Measurements from ENCODE around the gene DNM3.

Gene DNM3

GRCh38 chr1:172373864-172374263 is 532.6 kb downstream of the DNM3 start:
- no peak for TF ChIP-seq CTCF (IDR thresholded peaks at IDR 0.05; ENCODE audit: low read depth, low read length, missing control alignments)
- no peaks in the 10 kb centered on the region for H3K36me3 ChIP-seq (replicated peaks)
- no peak overlapping the region for H3K4me3 ChIP-seq (ENCODE audit: low read depth, low read length)
- DNase-seq, result peak; percentile 32
- H3K27me3 ChIP-seq (replicated peaks), result no peaks in the 10 kb centered on the region
- in situ Hi-C loops (cut with HindIII; ENCODE audit: low pct_ligation_motif_present, low sequenced_read_pairs), result no loop called here
- H3K27ac ChIP-seq, result no peak overlapping the region

GRCh38 chr1:172375211-172375631 is 533.9 kb downstream of the DNM3 start:
- Histone ChIP-seq H3K27me3 (replicated peaks) (no peaks in the 10 kb centered on the region), H3K36me3 (replicated peaks) (no peaks in the 10 kb centered on the region), H3K4me3 (ENCODE audit: low read depth, low read length) (no peak overlapping the region), H3K27ac (no peak overlapping the region)
- in situ Hi-C loops (cut with HindIII; ENCODE audit: low pct_ligation_motif_present, low sequenced_read_pairs), result no loop called here
- DNase-seq, result no peak
- TF ChIP-seq CTCF (IDR thresholded peaks at IDR 0.05; ENCODE audit: low read depth, low read length, missing control alignments), result no peak

- no peak overlapping the region for H3K27ac ChIP-seq
- TF ChIP-seq CTCF (IDR thresholded peaks at IDR 0.05; ENCODE audit: low read depth, low read length, missing control alignments), result no peak
- in situ Hi-C loops (cut with HindIII; ENCODE audit: low pct_ligation_motif_present, low sequenced_read_pairs), result no loop called here
- DNase-seq, result no peak
- H3K4me3 ChIP-seq (ENCODE audit: low read depth, low read length), result no peak overlapping the region
- no peaks in the 10 kb centered on the region for H3K36me3 ChIP-seq (replicated peaks)
- no peaks in the 10 kb centered on the region for H3K27me3 ChIP-seq (replicated peaks)
These were observed 535.1 kb downstream of the DNM3 start for GRCh38 chr1:172376431-172376830.

- Histone ChIP-seq H3K36me3 (replicated peaks) (no peaks in the 10 kb centered on the region), H3K27ac (no peak overlapping the region), H3K4me3 (ENCODE audit: low read depth, low read length) (no peak overlapping the region), H3K27me3 (replicated peaks) (no peaks in the 10 kb centered on the region)
- no peak for DNase-seq
- no peak for TF ChIP-seq CTCF (IDR thresholded peaks at IDR 0.05; ENCODE audit: low read depth, low read length, missing control alignments)
- in situ Hi-C loops (cut with HindIII; ENCODE audit: low pct_ligation_motif_present, low sequenced_read_pairs), result no loop called here
These were observed 536.3 kb downstream of the DNM3 start for GRCh38 chr1:172377565-172377964.

GRCh38 chr1:172378109-172378760 is 536.9 kb downstream of the DNM3 start:
- H3K4me3 ChIP-seq (ENCODE audit: low read depth, low read length), result no peak overlapping the region
- DNase-seq, result no peak
- TF ChIP-seq CTCF (IDR thresholded peaks at IDR 0.05; ENCODE audit: low read depth, low read length, missing control alignments), result no peak
- in situ Hi-C loops (cut with HindIII; ENCODE audit: low pct_ligation_motif_present, low sequenced_read_pairs), result no loop called here
- H3K36me3 ChIP-seq (replicated peaks), result no peaks in the 10 kb centered on the region
- no peak overlapping the region for H3K27ac ChIP-seq
- H3K27me3 ChIP-seq (replicated peaks), result no peaks in the 10 kb centered on the region

Data from brain microvascular endothelial cell (primary cell).